Gastrocnemius medialis (tissue), 4 donors: ENCODE data around the gene FAM174C.

Experiments used
- CTCF ChIP-seq, 5 experiments: fragments of 450-650 bp in 3 of 5; fragments of 200-600 bp in 2 of 5; sonication (generic) in 2 of 5; IDR thresholded peaks in 4 of 5; conservative IDR thresholded peaks in 1 of 5; 1 replicate in 4 of 5; 2 replicates in 1 of 5; pipeline ENCODE4 v1.5.1; 2016 to 2019; ENCODE audit warnings: antibody characterized with exemption in 5 of 5, mild to moderate bottlenecking in 3 of 5, moderate library complexity in 3 of 5
- POLR2A ChIP-seq, 2 donors: fragments of 450-650 bp; IDR thresholded peaks; one replicate each; pipeline ENCODE4 v1.6.1; 2017; ENCODE audit warnings: antibody characterized with exemption in 2 of 2, mild to moderate bottlenecking in 2 of 2, moderate library complexity in 2 of 2

- TF ChIP-seq CTCF (IDR thresholded peaks at IDR 0.05 in 4 of 5, conservative IDR thresholded peaks at IDR 0.05 in 1 of 5), result no peak
- TF ChIP-seq POLR2A (IDR thresholded peaks at IDR 0.05), result no peak
Observed at GRCh38 chr19:1307755-1308303, 32.5 kb downstream of the FAM174C start.
